OCI-LY1 (cell line): ENCODE data around the gene CASP4.

Experiments
- H2AFZ ChIP-seq: fragments of 200-600 bp; sonication (generic), shearing (Covaris generic); 2 replicates; pipeline ENCODE4 v1.6.0; 2014; ENCODE audit warnings: antibody characterized with exemption, mild to moderate bottlenecking, low read length
- H3F3A ChIP-seq: fragments of 200-600 bp; sonication (generic), shearing (Covaris generic); 2 replicates; pipeline ENCODE4 v1.6.0; 2014; ENCODE audit warnings: mild to moderate bottlenecking, antibody characterized with exemption, low read length, moderate library complexity; ENCODE audit not compliant: insufficient read depth
- H3K27ac ChIP-seq: fragments of 200-600 bp; sonication (generic); 2 replicates; pipeline ENCODE4 v1.5.1; 2014; ENCODE audit warnings: low read length, mixed run types, mild to moderate bottlenecking, low read depth; ENCODE audit not compliant: poor library complexity, severe bottlenecking
- H3K27me3 ChIP-seq: fragments of 200-600 bp; sonication (generic); 2 replicates; pipeline ENCODE4 v1.6.0; 2014; ENCODE audit warnings: antibody characterized with exemption, mild to moderate bottlenecking, low read length, moderate library complexity; ENCODE audit not compliant: insufficient read depth
- H3K36me3 ChIP-seq: fragments of 200-600 bp; sonication (generic); 2 replicates; pipeline ENCODE4 v1.6.1; 2014; ENCODE audit warnings: mild to moderate bottlenecking, antibody characterized with exemption, low read length, moderate library complexity, mixed read lengths; ENCODE audit not compliant: insufficient read depth
- H3K4me1 ChIP-seq: fragments of 200-600 bp; sonication (generic); 2 replicates; pipeline ENCODE4 v1.5.1; 2014; ENCODE audit warnings: mild to moderate bottlenecking, low read length, moderate library complexity; ENCODE audit not compliant: insufficient read depth, severe bottlenecking
- H3K4me2 ChIP-seq: fragments of 200-600 bp; sonication (generic), shearing (Covaris generic); 2 replicates; pipeline ENCODE4 v1.6.1; 2014; ENCODE audit warnings: low read length
- H3K4me3 ChIP-seq: fragments of 200-600 bp; sonication (generic); 2 replicates; pipeline ENCODE4 v1.5.1; 2014; ENCODE audit warnings: low read length, low read depth, mild to moderate bottlenecking, mixed read lengths; ENCODE audit not compliant: poor library complexity, severe bottlenecking
- H3K79me2 ChIP-seq: fragments of 200-600 bp; shearing (Covaris generic); 2 replicates; pipeline ENCODE4 v1.6.1; 2016; ENCODE audit warnings: mixed run types, low read length, mixed read lengths; ENCODE audit not compliant: insufficient read depth
- H3K9ac ChIP-seq: fragments of 200-600 bp; sonication (generic), shearing (Covaris generic); 2 replicates; pipeline ENCODE4 v1.6.1; 2014; ENCODE audit warnings: mild to moderate bottlenecking, low read length, mixed read lengths
- H3K9me2 ChIP-seq: fragments of 200-600 bp; sonication (generic), shearing (Covaris generic); 2 replicates; pipeline ENCODE4 v1.6.1; 2014; ENCODE audit warnings: low read depth, mild to moderate bottlenecking, low read length, mixed read lengths
- H3K9me3 ChIP-seq: fragments of 200-600 bp; shearing (Covaris generic); 2 replicates; pipeline ENCODE4 v1.6.1; 2014; ENCODE audit warnings: low read length, mixed read lengths
- H4K20me1 ChIP-seq: fragments of 200-600 bp; sonication (generic), shearing (Covaris generic); 2 replicates; pipeline ENCODE4 v1.6.0; 2016; ENCODE audit warnings: mild to moderate bottlenecking, low read length; ENCODE audit not compliant: insufficient read depth
- CTCF ChIP-seq: fragments of 200-600 bp; sonication (generic), shearing (Covaris generic); IDR thresholded peaks from 2 replicates; pipeline ENCODE4 v1.5.1; 2017; ENCODE audit warnings: mild to moderate bottlenecking, antibody characterized with exemption, low read length, moderate library complexity, mixed read lengths
- EZH2 ChIP-seq: fragments of 200-600 bp; sonication (generic), shearing (Covaris generic); IDR thresholded peaks from 2 replicates; pipeline ENCODE4 v1.8.0; 2017; ENCODE audit warnings: borderline replicate concordance, mixed run types, mild to moderate bottlenecking, antibody characterized with exemption, low read length, moderate library complexity, mixed read lengths

CASP4 gene

GRCh38 chr11:104965735-104966134 lies 2.6 kb downstream of the CASP4 start:
- Histone ChIP-seq H3K9ac (no peak overlapping the region), H3K9me3 (no peaks in the 10 kb centered on the region), H4K20me1 (no peaks in the 10 kb centered on the region), H3K4me2 (no peak overlapping the region), H3K9me2 (no peaks in the 10 kb centered on the region), H3K36me3 (no peaks in the 10 kb centered on the region), H3F3A (no peaks in the 10 kb centered on the region), H3K4me1 (peaks cover 5% of the 10 kb centered on the region), H3K27ac (no peak overlapping the region), H3K27me3 (no peaks in the 10 kb centered on the region), H2AFZ (no peak overlapping the region), H3K79me2 (no peaks in the 10 kb centered on the region), H3K4me3 (no peak overlapping the region)
- TF ChIP-seq EZH2, result no peak
- no peak for TF ChIP-seq CTCF

- Histone ChIP-seq H2AFZ (no peak overlapping the region), H3K9me2 (no peaks in the 10 kb centered on the region), H3K27me3 (no peaks in the 10 kb centered on the region), H3K79me2 (no peaks in the 10 kb centered on the region), H3K36me3 (no peaks in the 10 kb centered on the region), H3K9ac (no peak overlapping the region), H3K27ac (no peak overlapping the region), H3K9me3 (no peaks in the 10 kb centered on the region), H3K4me3 (no peak overlapping the region), H3F3A (no peaks in the 10 kb centered on the region), H4K20me1 (no peaks in the 10 kb centered on the region), H3K4me2 (no peak overlapping the region), H3K4me1 (peaks cover 5% of the 10 kb centered on the region)
- TF ChIP-seq CTCF (no peak), EZH2 (no peak)
These were observed 4.1 kb downstream of the CASP4 start for GRCh38 chr11:104964247-104964646.

- H3K4me3 ChIP-seq, result no peak overlapping the region
- H2AFZ ChIP-seq, result no peak overlapping the region
- no peak overlapping the region for H3K27ac ChIP-seq
- H3K4me1 ChIP-seq, result no peaks in the 10 kb centered on the region
- no peaks in the 10 kb centered on the region for H3K79me2 ChIP-seq
- TF ChIP-seq EZH2, result no peak
- TF ChIP-seq CTCF, result no peak
- no peak overlapping the region for H3K4me2 ChIP-seq
- H3K9me2 ChIP-seq, result no peaks in the 10 kb centered on the region
- H3K36me3 ChIP-seq, result no peaks in the 10 kb centered on the region
- no peaks in the 10 kb centered on the region for H3F3A ChIP-seq
- H3K9me3 ChIP-seq, result no peaks in the 10 kb centered on the region
- H4K20me1 ChIP-seq, result no peaks in the 10 kb centered on the region
- H3K27me3 ChIP-seq, result no peaks in the 10 kb centered on the region
- H3K9ac ChIP-seq, result no peak overlapping the region
These were observed 5.5 kb downstream of the CASP4 start for GRCh38 chr11:104962852-104963251.
